Naive thymus-derived CD4-positive, alpha-beta T cell (primary cell): Measurements from ENCODE around the gene ANKMY2. TPM values are rescaled to one million over a fixed set of nuclear protein-coding genes. Genes with fewer than 3 reads are reported as not detected.

Experiments
- ATAC-seq: fragments of 150-1000 bp; cut with Tn5 transposase; 2 replicates; pipeline ENCODE4 v1.10.0; 2021; ENCODE audit warnings: mild to moderate bottlenecking, moderate library complexity
- CTCF ChIA-PET: fragments of 350-600 bp; sonication (Branson Sonifier 250); formaldehyde crosslinking; loops from one replicate; lab custom pipeline; 2021; ENCODE audit warnings: antibody characterized with exemption; lab: Charles Lee
- POLR2A ChIA-PET: fragments of 350-600 bp; sonication (Branson Sonifier 250); formaldehyde crosslinking; loops from one replicate; lab custom pipeline; 2021; ENCODE audit warnings: antibody characterized with exemption, inconsistent platforms; lab: Charles Lee
- DNase-seq, 9 donors: peaks; one replicate each; pipeline versions ENCODE4 v3.0.0 to v3.0.0-alpha.2; 2020 to 2022; ENCODE audit warnings: mixed read lengths in 1 of 9
- H3K27ac ChIP-seq: one replicate; pipeline ENCODE4 v1.7.0; 2013; ENCODE audit warnings: mild to moderate bottlenecking, low read depth, low read length, moderate library complexity
- H3K27me3 ChIP-seq, 2 donors: one replicate each; pipeline ENCODE4 v1.7.0; 2013; ENCODE audit warnings: low read length in 2 of 2, mild to moderate bottlenecking in 2 of 2, moderate library complexity in 2 of 2; ENCODE audit not compliant: control insufficient read depth in 2 of 2, insufficient read depth in 2 of 2
- H3K36me3 ChIP-seq, 3 experiments: 1 replicate in 2 of 3; 2 replicates in 1 of 3; pipeline ENCODE4 v1.7.0; 2013; ENCODE audit warnings: low read length in 3 of 3, mild to moderate bottlenecking in 3 of 3, moderate library complexity in 1 of 3; ENCODE audit not compliant: insufficient read depth in 3 of 3, control insufficient read depth in 2 of 3
- H3K4me1 ChIP-seq, 2 donors: one replicate each; pipeline ENCODE4 v1.7.0; 2013; ENCODE audit warnings: low read length in 2 of 2, mild to moderate bottlenecking in 2 of 2, moderate library complexity in 1 of 2; ENCODE audit not compliant: control insufficient read depth in 2 of 2, insufficient read depth in 2 of 2
- H3K4me3 ChIP-seq: 2 replicates; pipeline ENCODE4 v1.7.0; 2013; ENCODE audit warnings: mild to moderate bottlenecking, low read length
- H3K9me3 ChIP-seq, 3 experiments: 1 replicate in 2 of 3; 2 replicates in 1 of 3; pipeline ENCODE4 v1.7.0; 2013; ENCODE audit warnings: low read length in 3 of 3; ENCODE audit not compliant: control insufficient read depth in 2 of 3
- H3K27ac Mint-ChIP-seq, 9 donors: one replicate each; pipeline ENCODE4 v1.8.0; 2020 to 2022; ENCODE audit warnings: mixed read lengths in 9 of 9, mild to moderate bottlenecking in 8 of 9, moderate library complexity in 5 of 9, inconsistent platforms in 2 of 9
- H3K27me3 Mint-ChIP-seq, 5 donors: one replicate each; pipeline ENCODE4 v1.8.0; 2021 to 2022; ENCODE audit warnings: mixed read lengths in 5 of 5, mild to moderate bottlenecking in 1 of 5
- H3K36me3 Mint-ChIP-seq, 5 donors: one replicate each; pipeline ENCODE4 v1.8.0; 2020 to 2022; ENCODE audit warnings: mixed read lengths in 5 of 5, mild to moderate bottlenecking in 3 of 5, inconsistent platforms in 1 of 5
- H3K4me1 Mint-ChIP-seq, 7 donors: one replicate each; pipeline ENCODE4 v1.8.0; 2020 to 2022; ENCODE audit warnings: mixed read lengths in 7 of 7, mild to moderate bottlenecking in 3 of 7, inconsistent platforms in 1 of 7
- H3K4me3 Mint-ChIP-seq, 10 donors: one replicate each; pipeline ENCODE4 v1.8.0; 2020 to 2022; ENCODE audit warnings: mild to moderate bottlenecking in 10 of 10, mixed read lengths in 10 of 10, moderate library complexity in 6 of 10, inconsistent platforms in 2 of 10
- H3K9me3 Mint-ChIP-seq, 11 donors: one replicate each; pipeline ENCODE4 v1.8.0; 2020 to 2022; ENCODE audit warnings: mixed read lengths in 11 of 11, mild to moderate bottlenecking in 4 of 11, inconsistent platforms in 1 of 11, moderate library complexity in 1 of 11
- intact Hi-C, 2 donors: fragments of 100-400 bp; cut with micrococcal nuclease; formaldehyde crosslinking; loops; one replicate each; pipeline ENCODE4 v1.15.1; 2023
- polyA plus RNA-seq, 2 donors: library from polyadenylated mRNA; unstranded; fragments of 300-500 nt; fragmentation: Illumina TruSeq; gene quantifications; one replicate each; pipeline ENCODE4 v1.2.3, GENCODE V29; 2021
- total RNA-seq, 6 experiments: library from RNA in 5 of 6; stranded (reverse) in 5 of 6; gene quantifications; 1 replicate in 5 of 6; 2 replicates in 1 of 6; pipeline ENCODE4 v1.2.3 and lab custom pipeline; 2021 to 2026

Gene ANKMY2
- 10 to 100 TPM in 2 of 5 experiments, 1 to 10 TPM in 3; 6.3 to 16.4 (median 8.7) TPM for total RNA-seq
- polyA plus RNA-seq: 10 to 100 TPM; 15.4 to 15.6 TPM
- 9.0 reads per million, percentile 34 among the genes with 10 or more reads in this experiment for total RNA-seq (lab: John Stamatoyannopoulos, UW)

DNA sequence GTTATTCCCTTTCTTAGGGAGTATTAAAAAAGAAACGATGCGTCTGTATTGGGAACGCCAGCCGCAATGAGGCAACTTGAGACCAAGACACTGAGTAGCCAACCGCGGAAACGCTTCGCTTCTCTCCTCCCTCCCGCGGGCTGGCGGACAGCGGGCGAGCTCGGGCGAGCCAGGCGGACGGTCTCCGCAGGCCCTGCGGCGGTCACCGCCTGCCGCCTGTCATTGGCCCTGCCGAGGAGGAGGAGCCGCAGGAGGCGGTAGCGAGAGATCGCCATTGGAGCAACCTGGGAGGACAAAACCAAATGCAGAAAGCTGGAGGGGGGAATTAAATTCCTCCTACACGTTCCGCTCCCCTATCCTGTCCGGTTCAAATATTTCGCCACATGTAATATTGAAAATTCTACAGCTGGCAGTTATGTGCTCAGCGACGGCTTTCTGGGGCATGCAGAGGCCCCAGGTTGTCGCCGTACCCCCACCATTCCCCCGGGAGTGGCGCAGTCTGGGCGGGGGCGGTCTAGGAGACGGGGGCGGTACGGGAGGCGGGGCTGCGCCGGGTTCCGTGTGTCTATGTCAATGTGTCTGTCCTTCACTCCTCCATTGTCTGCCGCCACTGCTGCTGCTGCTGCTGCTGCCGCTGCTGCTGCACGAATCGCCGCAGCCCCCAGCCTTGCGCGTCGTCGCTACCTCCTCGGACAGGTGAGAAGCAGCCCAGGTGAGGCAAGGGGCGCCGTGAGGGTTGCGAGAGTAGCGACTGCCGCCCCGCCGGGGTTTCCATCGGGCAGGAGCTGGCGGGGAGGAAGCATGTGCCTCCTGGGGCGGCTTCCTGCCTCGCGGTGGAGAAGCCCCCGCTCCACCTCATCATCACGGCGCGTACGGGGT lies at the start of gene ANKMY2, which contains the start of gene BZW2:
Gene ANKMY2, minus strand, starts transcription at position 162 of the 879 bp plus-strand sequence. CDS start 181 bp downstream, outside the sequence.
Gene BZW2, plus strand, starts transcription at position 589 of the 879 bp plus-strand sequence. CDS start 19,263 bp downstream, outside the sequence.
- Mint-ChIP-seq H3K27me3 (no peaks in the 10 kb centered on the region), H3K36me3 (peaks cover 0 to 10% (median 0%) of the 10 kb centered on the region in 5 donors), H3K9me3 (no peaks in the 10 kb centered on the region), H3K27ac (peak within 1 kb of the TSS; percentile 91 to 99 (median 97)), H3K4me3 (peak within 1 kb of the TSS; percentile 89 to 100 (median 97)), H3K4me1 (peaks cover 46 to 83% (median 65%) of the 10 kb centered on the region in 7 donors)
- Histone ChIP-seq H3K4me3 (peak within 1 kb of the TSS; percentile 87), H3K4me1 (peaks cover 14 to 25% of the 10 kb centered on the region in 2 donors), H3K27ac (peak within 1 kb of the TSS; percentile 76), H3K27me3 (no peaks in the 10 kb centered on the region), H3K9me3 (no peaks in the 10 kb centered on the region), H3K36me3 (no peaks in the 10 kb centered on the region)
- peak; percentile 88 to 96 (median 93) for DNase-seq
- ATAC-seq: peak; percentile 94
- ChIA-PET CTCF (interaction anchor here (1.0 kb wide), 1 partner anchor 225 kb away, joined by 5 read pairs; no protein-coding TSS in a partner anchor), POLR2A (interaction anchor here (0.5 to 2.6 kb wide), 10 partner anchors 9 to 280 kb away, joined by 3 to 19 read pairs (median 4); no protein-coding TSS in a partner anchor)
- intact Hi-C loops: loop anchor here (1.0 to 10.0 kb wide), 12 partner anchors 9 to 1295 kb away; partner anchors contain the start of genes AHR (in 2 of the 2), SNX13 (in 2 of the 2) and TSPAN13 (in 1 of the 2)

GRCh38 chr7:16694806-16695205 lies 49.3 kb upstream of the ANKMY2 start:
- DNase-seq (no peak), ATAC-seq (no peak)
- intact Hi-C loops: loop anchor here (1.0 to 5.0 kb wide), 2 partner anchors 57 to 223 kb away; partner anchors contain the start of gene TSPAN13 (in 1 of the 2)
- H3K9me3 Mint-ChIP-seq: no peaks in the 10 kb centered on the region
- no peak overlapping the region for H3K4me3 Mint-ChIP-seq
- Histone ChIP-seq H3K4me3 (no peak overlapping the region), H3K27ac (no peak overlapping the region), H3K36me3 (peaks cover 6 to 73% (median 11%) of the 10 kb centered on the region in 3 experiments), H3K4me1 (no peaks in the 10 kb centered on the region), H3K9me3 (no peaks in the 10 kb centered on the region), H3K27me3 (no peaks in the 10 kb centered on the region)
- peak overlapping the region in 1 of 9 donors; percentile 26 for H3K27ac Mint-ChIP-seq
- ChIA-PET CTCF (interaction anchor here (1.1 kb wide), 1 partner anchor 10 kb away, joined by 3 read pairs; no protein-coding TSS in a partner anchor), POLR2A (no interaction called here)
- no peaks in the 10 kb centered on the region for H3K27me3 Mint-ChIP-seq
- H3K4me1 Mint-ChIP-seq: peaks cover 0 to 2% (median 0%) of the 10 kb centered on the region in 7 donors
- peaks cover 26 to 74% (median 54%) of the 10 kb centered on the region in 5 donors for H3K36me3 Mint-ChIP-seq

- CTCF ChIA-PET: no interaction called here
- Histone ChIP-seq H3K36me3 (peaks cover 6 to 69% (median 16%) of the 10 kb centered on the region in 3 experiments), H3K27me3 (no peaks in the 10 kb centered on the region), H3K4me1 (no peaks in the 10 kb centered on the region), H3K4me3 (no peak overlapping the region), H3K9me3 (no peaks in the 10 kb centered on the region), H3K27ac (no peak overlapping the region)
- intact Hi-C loops: no loop called here
- ATAC-seq: no peak
- Mint-ChIP-seq H3K36me3 (peaks cover 26 to 66% (median 47%) of the 10 kb centered on the region in 5 donors), H3K27me3 (no peaks in the 10 kb centered on the region), H3K4me1 (peaks cover 0 to 2% (median 0%) of the 10 kb centered on the region in 7 donors), H3K4me3 (no peak overlapping the region), H3K9me3 (no peaks in the 10 kb centered on the region), H3K27ac (peak overlapping the region in 1 of 9 donors; percentile 9)
- no peak for DNase-seq
- POLR2A ChIA-PET: no interaction called here
Observed at GRCh38 chr7:16693601-16694318, 48.2 kb upstream of the ANKMY2 start.

DNA sequence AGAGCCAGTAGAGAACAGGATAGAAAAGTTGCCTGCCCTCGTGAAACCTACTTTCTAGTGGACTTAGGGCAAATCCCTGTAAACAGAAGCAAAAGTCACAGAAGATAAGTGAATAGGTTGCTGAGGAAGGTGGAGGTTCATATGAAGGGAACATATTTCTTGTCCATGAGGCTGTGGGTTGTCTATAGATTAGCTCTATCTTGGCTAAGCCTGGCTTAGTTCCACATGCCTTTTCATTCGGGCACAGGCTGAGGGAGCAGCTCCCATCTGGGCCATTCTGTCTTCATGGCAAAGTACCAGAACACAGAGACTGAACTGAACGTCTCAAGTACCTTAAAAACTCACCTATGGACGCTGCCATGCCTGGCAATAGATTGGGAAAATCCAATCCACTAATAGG lies 45.7 kb upstream of the ANKMY2 start:
- CTCF ChIA-PET: no interaction called here
- Histone ChIP-seq H3K36me3 (peaks cover 2 to 48% (median 16%) of the 10 kb centered on the region in 3 experiments), H3K9me3 (no peaks in the 10 kb centered on the region), H3K27ac (no peak overlapping the region), H3K4me1 (no peaks in the 10 kb centered on the region), H3K4me3 (no peak overlapping the region), H3K27me3 (no peaks in the 10 kb centered on the region)
- intact Hi-C loops: no loop called here
- ATAC-seq (no peak), DNase-seq (no peak)
- H3K4me3 Mint-ChIP-seq: no peak overlapping the region
- no peaks in the 10 kb centered on the region for H3K9me3 Mint-ChIP-seq
- peaks cover 14 to 51% (median 38%) of the 10 kb centered on the region in 5 donors for H3K36me3 Mint-ChIP-seq
- no peaks in the 10 kb centered on the region for H3K27me3 Mint-ChIP-seq
- H3K27ac Mint-ChIP-seq: peak overlapping the region in 1 of 9 donors; percentile 19
- POLR2A ChIA-PET: interaction anchor here (0.6 kb wide), 1 partner anchor 258 kb away, joined by 3 read pairs; no protein-coding TSS in a partner anchor
- peaks cover 0 to 2% (median 0%) of the 10 kb centered on the region in 7 donors for H3K4me1 Mint-ChIP-seq

- intact Hi-C loops: no loop called here
- Histone ChIP-seq H3K4me3 (no peak overlapping the region), H3K27ac (no peak overlapping the region), H3K36me3 (peaks cover 5 to 26% (median 5%) of the 10 kb centered on the region in 3 experiments), H3K9me3 (no peaks in the 10 kb centered on the region), H3K27me3 (no peaks in the 10 kb centered on the region), H3K4me1 (peaks cover 0 to 5% of the 10 kb centered on the region in 2 donors)
- H3K4me3 Mint-ChIP-seq: no peak overlapping the region
- no peaks in the 10 kb centered on the region for H3K27me3 Mint-ChIP-seq
- H3K9me3 Mint-ChIP-seq: no peaks in the 10 kb centered on the region
- peaks cover 12 to 50% (median 30%) of the 10 kb centered on the region in 5 donors for H3K36me3 Mint-ChIP-seq
- ATAC-seq (no peak), DNase-seq (no peak)
- POLR2A ChIA-PET: no interaction called here
- H3K4me1 Mint-ChIP-seq: peaks cover 14 to 31% (median 24%) of the 10 kb centered on the region in 7 donors
- peak overlapping the region in 1 of 9 donors; percentile 21 for H3K27ac Mint-ChIP-seq
- CTCF ChIA-PET: interaction anchor here (0.6 kb wide), 1 partner anchor 11 kb away, joined by 3 read pairs; no protein-coding TSS in a partner anchor
Observed at GRCh38 chr7:16688249-16688648, 42.7 kb upstream of the ANKMY2 start.
